Bronchial epithelial cell (primary cell): ENCODE data around the gene PCDHGB6. TPM values are rescaled to one million over a fixed set of nuclear protein-coding genes. Genes with fewer than 3 reads are reported as not detected.
"Not testable (repeated sequence)": the region's sequence is repeated elsewhere in the genome, so short reads cannot be mapped to it uniquely, and the experiment has no call there.

Experiments
- DNase-seq: peaks from one replicate; pipeline ENCODE4 v3.0.0-alpha.2; 2010; ENCODE audit warnings: low read depth
- FAIRE-seq: peaks from 2 replicates; lab custom pipeline; 2011; peaks lifted over from hg19 to GRCh38; lab: Jason Lieb, UNC
- H3K27me3 ChIP-seq: 2 replicates; pipeline ENCODE4 v1.5.1; 2011; ENCODE audit warnings: low read length; ENCODE audit not compliant: control insufficient read depth, insufficient read depth
- H3K36me3 ChIP-seq: 2 replicates; pipeline ENCODE4 v1.5.1; 2011; ENCODE audit warnings: low read length; ENCODE audit not compliant: control insufficient read depth, insufficient read depth
- H3K4me3 ChIP-seq: 2 replicates; pipeline ENCODE4 v1.5.1; 2011; ENCODE audit warnings: mild to moderate bottlenecking, low read depth, low read length, control low read depth
- total RNA-seq: library from RNA; depleted of rRNA; stranded (reverse); fragments of >200 nt; gene quantifications from 2 replicates; pipeline ENCODE4 v1.2.1, GENCODE V29; 2014
- TF ChIP-seq, protein P1 (sequence below): IDR thresholded peaks from 2 replicates; pipeline ENCODE4 v1.5.1; 2011; ENCODE audit warnings: mild to moderate bottlenecking, moderate library complexity, low read length, control low read depth, inconsistent platforms; ENCODE audit not compliant: insufficient read depth, severe bottlenecking

Gene PCDHGB6
- total RNA-seq, 1 donor from 2014 or later = 0.53 TPM

GRCh38 chr5:141382469-141383294 is 25.1 kb upstream of the PCDHGB6 start, which contains the start of gene PCDHGA7:
Gene PCDHGA7, plus strand, starts transcription at chr5:141382742. Its CDS starts 158 bp downstream, at chr5:141382900.
- TF ChIP-seq, protein P1, sequence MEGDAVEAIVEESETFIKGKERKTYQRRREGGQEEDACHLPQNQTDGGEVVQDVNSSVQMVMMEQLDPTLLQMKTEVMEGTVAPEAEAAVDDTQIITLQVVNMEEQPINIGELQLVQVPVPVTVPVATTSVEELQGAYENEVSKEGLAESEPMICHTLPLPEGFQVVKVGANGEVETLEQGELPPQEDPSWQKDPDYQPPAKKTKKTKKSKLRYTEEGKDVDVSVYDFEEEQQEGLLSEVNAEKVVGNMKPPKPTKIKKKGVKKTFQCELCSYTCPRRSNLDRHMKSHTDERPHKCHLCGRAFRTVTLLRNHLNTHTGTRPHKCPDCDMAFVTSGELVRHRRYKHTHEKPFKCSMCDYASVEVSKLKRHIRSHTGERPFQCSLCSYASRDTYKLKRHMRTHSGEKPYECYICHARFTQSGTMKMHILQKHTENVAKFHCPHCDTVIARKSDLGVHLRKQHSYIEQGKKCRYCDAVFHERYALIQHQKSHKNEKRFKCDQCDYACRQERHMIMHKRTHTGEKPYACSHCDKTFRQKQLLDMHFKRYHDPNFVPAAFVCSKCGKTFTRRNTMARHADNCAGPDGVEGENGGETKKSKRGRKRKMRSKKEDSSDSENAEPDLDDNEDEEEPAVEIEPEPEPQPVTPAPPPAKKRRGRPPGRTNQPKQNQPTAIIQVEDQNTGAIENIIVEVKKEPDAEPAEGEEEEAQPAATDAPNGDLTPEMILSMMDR = peak; percentile 29
- FAIRE-seq = no peak
- peak; percentile 12 for DNase-seq
- Histone ChIP-seq H3K4me3 (peak within 1 kb of the TSS; percentile 27), H3K36me3 (no peaks in the 10 kb centered on the region), H3K27me3 (no peaks in the 10 kb centered on the region)

DNA sequence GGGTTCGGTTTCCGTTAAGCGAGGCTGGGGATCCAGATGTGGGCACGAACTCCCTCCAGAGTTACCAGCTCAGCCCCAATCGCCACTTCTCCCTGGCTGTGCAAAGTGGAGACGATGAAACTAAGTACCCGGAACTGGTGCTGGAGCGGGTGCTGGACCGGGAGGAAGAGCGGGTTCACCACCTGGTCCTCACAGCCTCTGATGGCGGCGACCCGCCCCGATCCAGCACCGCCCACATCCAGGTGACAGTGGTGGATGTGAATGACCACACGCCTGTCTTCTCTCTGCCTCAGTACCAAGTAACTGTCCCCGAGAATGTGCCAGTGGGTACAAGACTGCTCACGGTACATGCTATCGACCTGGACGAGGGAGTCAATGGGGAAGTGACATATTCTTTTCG is 24.5 kb upstream of the PCDHGB6 start:
- Histone ChIP-seq H3K27me3 (no peaks in the 10 kb centered on the region), H3K4me3 (no peak overlapping the region), H3K36me3 (no peaks in the 10 kb centered on the region)
- DNase-seq (no peak), FAIRE-seq (no peak)
- TF ChIP-seq, protein P1 = no peak

- Histone ChIP-seq H3K27me3 (no peaks in the 10 kb centered on the region), H3K4me3 (no peak overlapping the region), H3K36me3 (no peaks in the 10 kb centered on the region)
- DNase-seq (no peak), FAIRE-seq (no peak)
- TF ChIP-seq, protein P1 = no peak
Measured at GRCh38 chr5:141384471-141385267, 23.2 kb upstream of the PCDHGB6 start.

DNA sequence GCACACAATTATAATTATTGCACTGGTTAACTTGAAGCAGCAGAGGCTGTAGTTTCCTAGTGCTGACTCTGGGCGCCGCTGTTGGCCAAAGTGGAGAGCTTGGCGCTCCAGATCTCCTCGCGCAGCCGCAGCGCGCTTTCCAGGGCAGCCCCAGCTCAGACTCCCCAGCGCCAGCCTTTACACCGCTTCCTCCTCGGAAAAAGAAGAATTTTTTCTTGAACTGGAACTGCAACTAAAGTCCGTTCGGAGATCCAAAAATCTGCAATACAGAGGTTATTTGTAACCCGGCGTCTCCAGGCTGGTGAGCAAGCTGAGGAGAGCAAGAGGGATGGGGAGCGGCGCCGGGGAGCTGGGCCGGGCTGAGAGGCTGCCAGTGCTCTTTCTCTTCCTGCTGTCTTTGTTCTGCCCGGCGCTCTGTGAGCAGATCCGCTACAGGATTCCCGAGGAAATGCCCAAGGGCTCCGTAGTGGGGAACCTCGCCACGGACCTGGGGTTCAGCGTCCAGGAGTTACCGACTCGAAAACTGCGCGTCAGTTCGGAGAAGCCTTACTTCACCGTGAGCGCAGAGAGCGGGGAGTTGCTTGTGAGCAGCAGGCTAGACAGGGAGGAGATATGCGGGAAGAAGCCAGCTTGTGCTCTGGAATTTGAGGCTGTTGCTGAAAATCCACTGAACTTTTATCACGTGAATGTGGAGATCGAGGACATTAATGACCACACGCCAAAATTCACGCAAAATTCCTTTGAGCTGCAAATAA is 20.1 kb upstream of the PCDHGB6 start, which contains the start of gene PCDHGB4:
TSS of gene PCDHGB4 (plus strand) at position 142 of the 755 bp plus-strand sequence. CDS start at position 329, 187 bp downstream.
- TF ChIP-seq, protein P1 = peak; percentile 59
- DNase-seq = peak; percentile 34
- FAIRE-seq = peak; percentile 100

DNA sequence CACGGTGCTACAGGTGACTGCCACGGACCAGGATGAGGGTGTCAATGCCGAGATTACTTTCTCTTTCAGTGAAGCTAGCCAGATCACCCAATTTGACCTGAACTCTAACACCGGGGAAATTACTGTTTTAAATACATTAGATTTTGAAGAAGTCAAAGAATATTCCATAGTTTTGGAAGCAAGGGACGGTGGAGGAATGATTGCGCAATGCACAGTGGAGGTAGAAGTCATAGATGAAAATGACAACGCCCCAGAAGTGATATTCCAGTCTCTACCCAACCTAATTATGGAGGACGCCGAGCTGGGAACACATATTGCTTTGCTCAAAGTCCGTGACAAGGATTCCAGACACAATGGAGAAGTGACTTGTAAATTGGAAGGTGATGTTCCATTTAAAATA is 19.2 kb upstream of the PCDHGB6 start:
- DNase-seq (no peak), FAIRE-seq (no peak)
- TF ChIP-seq, protein P1 = no peak
- Histone ChIP-seq H3K27me3 (no peaks in the 10 kb centered on the region), H3K4me3 (no peak overlapping the region), H3K36me3 (no peaks in the 10 kb centered on the region)

More for the DNA sequence above, 20.1 kb upstream of the PCDHGB6 start, which contains the start of gene PCDHGB4:
- H3K4me3 ChIP-seq = peak within 1 kb of the TSS; percentile 14
- H3K27me3 ChIP-seq, H3K36me3 ChIP-seq: not testable (repeated sequence)
